IMR-90 (cell line): ENCODE measurements around the gene MMP24. TPM values are rescaled to one million over a fixed set of nuclear protein-coding genes. Genes with fewer than 3 reads are reported as not detected.

Source experiments
- ATAC-seq: fragments of 200-7000 bp; cut with Tn5 transposase; 2 replicates; pipeline ENCODE4 v1.9.1; 2020; ENCODE audit warnings: low read depth, mild to moderate bottlenecking, moderate library complexity
- BruUV-seq: library from RNA; stranded (reverse); fragments of 400-500 nt; replicated peaks from 2 replicates; lab custom pipeline; 2021; lab: Mats Ljungman, UMichigan
- CTCF ChIA-PET: fragments of 300-600 bp; formaldehyde crosslinking; extraction: SDS; loops from one replicate; lab custom pipeline; 2021; ENCODE audit warnings: antibody characterized with exemption; lab: Yijun Ruan, JAX
- POLR2A ChIA-PET: fragments of 300-600 bp; sonication (Branson Sonifier 250); formaldehyde crosslinking; loops from one replicate; lab custom pipeline; 2022; ENCODE audit warnings: antibody characterized with exemption; ENCODE audit not compliant: unreplicated experiment; lab: Charles Lee
- DNase-seq: peaks from one replicate; pipeline ENCODE4 v3.0.0; 2013
- H2AFZ ChIP-seq: replicated peaks from 2 replicates; pipeline ENCODE3; 2013; ENCODE audit warnings: low read length, mild to moderate bottlenecking; ENCODE audit not compliant: poor library complexity
- H2AK5ac ChIP-seq: 2 replicates; pipeline ENCODE4 v1.6.1; 2013; ENCODE audit warnings: low read depth, low read length, inconsistent platforms
- H2AK9ac ChIP-seq: replicated peaks from 2 replicates; pipeline ENCODE3; 2013; ENCODE audit warnings: mild to moderate bottlenecking, low read depth, low read length, moderate library complexity; ENCODE audit not compliant: poor library complexity
- H2BK120ac ChIP-seq: 2 replicates; pipeline ENCODE4 v1.6.1; 2013; ENCODE audit warnings: low read depth, low read length, inconsistent platforms
- H2BK15ac ChIP-seq: 3 replicates; pipeline ENCODE4 v1.6.1; 2013; ENCODE audit warnings: low read depth, low read length, inconsistent platforms
- H2BK20ac ChIP-seq: 2 replicates; pipeline ENCODE4 v1.6.1; 2013; ENCODE audit warnings: low read depth, mild to moderate bottlenecking, inconsistent platforms, low read length, moderate library complexity
- H2BK5ac ChIP-seq: 2 replicates; pipeline ENCODE4 v1.6.1; 2013; ENCODE audit warnings: mild to moderate bottlenecking, low read depth, low read length, inconsistent platforms; ENCODE audit not compliant: poor library complexity, severe bottlenecking
- H3K14ac ChIP-seq: replicated peaks from 2 replicates; pipeline ENCODE4 v1.6.1; 2013; ENCODE audit warnings: low read depth, low read length, inconsistent platforms
- H3K18ac ChIP-seq: 2 replicates; pipeline ENCODE4 v1.6.1; 2013; ENCODE audit warnings: low read depth, low read length, control low read depth
- H3K23ac ChIP-seq: 2 replicates; pipeline ENCODE4 v1.6.1; 2013; ENCODE audit warnings: low read depth, low read length, inconsistent platforms
- H3K27ac ChIP-seq: 2 replicates; pipeline ENCODE4 v1.5.1; 2013; ENCODE audit warnings: mild to moderate bottlenecking, control low read depth, low read length; ENCODE audit not compliant: insufficient read depth
- H3K27me3 ChIP-seq: 2 replicates; pipeline ENCODE4 v1.6.1; 2013; ENCODE audit warnings: low read length; ENCODE audit not compliant: control insufficient read depth, insufficient read depth
- H3K36me3 ChIP-seq: 2 replicates; pipeline ENCODE4 v1.6.1; 2013; ENCODE audit warnings: low read length, mixed read lengths; ENCODE audit not compliant: control insufficient read depth, insufficient read depth
- H3K4ac ChIP-seq: 2 replicates; pipeline ENCODE4 v1.6.1; 2013; ENCODE audit warnings: low read depth, low read length, inconsistent platforms
- H3K4me1 ChIP-seq: 2 replicates; pipeline ENCODE4 v1.6.1; 2013; ENCODE audit warnings: low read length, mixed read lengths; ENCODE audit not compliant: control insufficient read depth, insufficient read depth
- H3K4me2 ChIP-seq: 2 replicates; pipeline ENCODE4 v1.6.1; 2013; ENCODE audit warnings: low read depth, mild to moderate bottlenecking, control low read depth, low read length, moderate library complexity
- H3K4me3 ChIP-seq: 2 replicates; pipeline ENCODE4 v1.5.1; 2013; ENCODE audit warnings: low read depth, mild to moderate bottlenecking, control low read depth, low read length, moderate library complexity; ENCODE audit not compliant: insufficient read depth
- H3K56ac ChIP-seq: 2 replicates; pipeline ENCODE4 v1.6.1; 2013; ENCODE audit warnings: low read length, inconsistent platforms; ENCODE audit not compliant: insufficient read depth; ENCODE audit errors: extremely low read depth
- H3K79me1 ChIP-seq, 2 experiments: 2 replicates each; pipeline ENCODE4 v1.6.1; 2013; ENCODE audit warnings: low read length in 2 of 2, inconsistent platforms in 1 of 2, low read depth in 1 of 2
- H3K9ac ChIP-seq: 2 replicates; pipeline ENCODE4 v1.6.1; 2013; ENCODE audit warnings: low read depth, low read length, control low read depth
- H3K9me1 ChIP-seq: 2 replicates; pipeline ENCODE4 v1.6.1; 2013; ENCODE audit warnings: low read length, inconsistent platforms; ENCODE audit not compliant: insufficient read depth
- H3K9me3 ChIP-seq: 2 replicates; pipeline ENCODE4 v1.6.1; 2013; ENCODE audit warnings: low read length; ENCODE audit not compliant: control insufficient read depth, insufficient read depth
- H4K20me1 ChIP-seq: 2 replicates; pipeline ENCODE4 v1.6.1; 2013; ENCODE audit warnings: low read length, inconsistent platforms; ENCODE audit not compliant: insufficient read depth
- H4K5ac ChIP-seq: 2 replicates; pipeline ENCODE4 v1.6.1; 2013; ENCODE audit warnings: mild to moderate bottlenecking, low read depth, low read length, control low read depth
- H4K8ac ChIP-seq, 2 experiments: 2 replicates each; pipeline ENCODE4 v1.6.1; 2013; ENCODE audit warnings: low read depth in 2 of 2, low read length in 2 of 2, control low read depth in 1 of 2, inconsistent platforms in 1 of 2
- H4K91ac ChIP-seq: 2 replicates; pipeline ENCODE4 v1.6.1; 2013; ENCODE audit warnings: low read depth, low read length, inconsistent platforms; ENCODE audit not compliant: insufficient read depth
- BHLHE40 ChIP-seq: fragments of 150-350 bp; IDR thresholded peaks from 2 replicates; pipeline ENCODE4 v1.6.1; 2016; ENCODE audit warnings: mild to moderate bottlenecking, low read depth, low read length
- CEBPB ChIP-seq: IDR thresholded peaks from 2 replicates; pipeline ENCODE4 v1.6.1; 2012; ENCODE audit warnings: low read depth, low read length, improper control_type of control experiment
- CHD1 ChIP-seq: IDR thresholded peaks from 2 replicates; pipeline ENCODE4 v1.6.1; 2012; ENCODE audit warnings: low read depth, low read length, improper control_type of control experiment
- ELK1 ChIP-seq: fragments of 150-350 bp; IDR thresholded peaks from 2 replicates; pipeline ENCODE4 v1.6.1; 2016; ENCODE audit warnings: low read depth, mild to moderate bottlenecking, low read length, moderate library complexity, borderline replicate concordance
- FOS ChIP-seq: fragments of 150-350 bp; IDR thresholded peaks from 2 replicates; pipeline ENCODE4 v1.6.1; 2016; ENCODE audit warnings: low read depth, low read length
- MAFK ChIP-seq: IDR thresholded peaks from 2 replicates; pipeline ENCODE4 v1.6.1; 2012; ENCODE audit warnings: low read depth, low read length, improper control_type of control experiment
- MAZ ChIP-seq: IDR thresholded peaks from 2 replicates; pipeline ENCODE4 v1.6.1; 2012; ENCODE audit warnings: low read depth, mild to moderate bottlenecking, low read length, improper control_type of control experiment, moderate library complexity, borderline replicate concordance
- MXI1 ChIP-seq: IDR thresholded peaks from 2 replicates; pipeline ENCODE4 v1.6.1; 2012; ENCODE audit warnings: low read depth, mild to moderate bottlenecking, low read length, moderate library complexity, borderline replicate concordance
- NFE2L2 ChIP-seq: fragments of 150-350 bp; IDR thresholded peaks from 2 replicates; pipeline ENCODE4 v1.6.1; 2016; ENCODE audit warnings: low read depth, mild to moderate bottlenecking, low read length
- RAD21 ChIP-seq: IDR thresholded peaks from 2 replicates; pipeline ENCODE4 v1.6.1; 2012; ENCODE audit warnings: low read length, improper control_type of control experiment
- RCOR1 ChIP-seq: IDR thresholded peaks from 2 replicates; pipeline ENCODE4 v1.6.1; 2012; ENCODE audit warnings: mild to moderate bottlenecking, low read length, improper control_type of control experiment; ENCODE audit not compliant: insufficient replicate concordance
- USF2 ChIP-seq: fragments of 150-350 bp; IDR thresholded peaks from 2 replicates; pipeline ENCODE4 v1.6.1; 2017; ENCODE audit warnings: mild to moderate bottlenecking, antibody characterized with exemption, low read length, low read depth
- WGBS, 2 experiments: methylation state at CpG; one replicate each; pipeline versions ENCODE4 v1.1.5 to v1.1.7; 2013; ENCODE audit warnings: missing lambda C conversion rate in 2 of 2; ENCODE audit not compliant: insufficient read length in 1 of 2; ENCODE audit errors: extremely low coverage in 2 of 2; 5-methylcytosine and 5-hydroxymethylcytosine counted together
- dilution Hi-C: fragments of 300-500 bp; cut with HindIII; formaldehyde crosslinking; loops from one replicate; pipeline ENCODE4 v1.14.3; 2018; ENCODE audit warnings: low sequenced_read_pairs; ENCODE audit not compliant: unreplicated experiment
- in situ Hi-C: fragments of 300-500 bp; cut with MboI; formaldehyde crosslinking; loops from 3 replicates; pipeline ENCODE4 v1.14.3; 2019; ENCODE audit warnings: low sequenced_read_pairs, inconsistent platforms, mixed read lengths
- intact Hi-C: fragments of 100-400 bp; cut with micrococcal nuclease; formaldehyde crosslinking; loops from 2 replicates; pipeline ENCODE4 v1.10.0; 2022
- polyA plus RNA-seq, 3 experiments: library from polyadenylated mRNA; depleted of rRNA; stranded (reverse); fragments of >200 nt; gene quantifications; 2 replicates each; pipeline ENCODE4 v1.2.3, GENCODE V29; 2012; ENCODE audit warnings: low replicate concordance in 1 of 3
- total RNA-seq: library from RNA; depleted of rRNA; stranded (reverse); fragments of >200 nt; gene quantifications from 2 replicates; pipeline ENCODE4 v1.2.3, GENCODE V29; 2012
- TF ChIP-seq, protein P1 (sequence below): conservative IDR thresholded peaks from 2 replicates; pipeline ENCODE4 v1.5.1; 2012; ENCODE audit warnings: mild to moderate bottlenecking, low read depth, low read length, improper control_type of control experiment

Gene MMP24
- total and polyA plus RNA-seq, 2 of the 4 experiments (the other 2 are of a cell fraction): 0.36 to 0.79 TPM

- H3K9me3 ChIP-seq: no peaks in the 10 kb centered on the region
- no peak overlapping the region for H2AK9ac ChIP-seq
- no peak overlapping the region for H4K91ac ChIP-seq
- no peak overlapping the region for H3K4me3 ChIP-seq
- BruUV-seq: no TSS peak
- H2AFZ ChIP-seq: no peak overlapping the region
- peaks cover 27% of the 10 kb centered on the region for H3K27me3 ChIP-seq
- no peak overlapping the region for H4K5ac ChIP-seq
- no peak overlapping the region for H2BK120ac ChIP-seq
- H2AK5ac ChIP-seq: no peak overlapping the region
- no peak overlapping the region for H3K4me2 ChIP-seq
- intact Hi-C loops (no loop called here), in situ Hi-C loops (no loop called here), dilution Hi-C loops (no loop called here)
- no peak overlapping the region for H3K27ac ChIP-seq
- no peak overlapping the region for H4K8ac ChIP-seq
- TF ChIP-seq RAD21 (no peak), RCOR1 (no peak), USF2 (no peak), CHD1 (no peak), CEBPB (no peak), ELK1 (no peak), NFE2L2 (no peak), MXI1 (no peak), MAZ (no peak), BHLHE40 (no peak), MAFK (no peak), FOS (no peak)
- TF ChIP-seq, protein P1, sequence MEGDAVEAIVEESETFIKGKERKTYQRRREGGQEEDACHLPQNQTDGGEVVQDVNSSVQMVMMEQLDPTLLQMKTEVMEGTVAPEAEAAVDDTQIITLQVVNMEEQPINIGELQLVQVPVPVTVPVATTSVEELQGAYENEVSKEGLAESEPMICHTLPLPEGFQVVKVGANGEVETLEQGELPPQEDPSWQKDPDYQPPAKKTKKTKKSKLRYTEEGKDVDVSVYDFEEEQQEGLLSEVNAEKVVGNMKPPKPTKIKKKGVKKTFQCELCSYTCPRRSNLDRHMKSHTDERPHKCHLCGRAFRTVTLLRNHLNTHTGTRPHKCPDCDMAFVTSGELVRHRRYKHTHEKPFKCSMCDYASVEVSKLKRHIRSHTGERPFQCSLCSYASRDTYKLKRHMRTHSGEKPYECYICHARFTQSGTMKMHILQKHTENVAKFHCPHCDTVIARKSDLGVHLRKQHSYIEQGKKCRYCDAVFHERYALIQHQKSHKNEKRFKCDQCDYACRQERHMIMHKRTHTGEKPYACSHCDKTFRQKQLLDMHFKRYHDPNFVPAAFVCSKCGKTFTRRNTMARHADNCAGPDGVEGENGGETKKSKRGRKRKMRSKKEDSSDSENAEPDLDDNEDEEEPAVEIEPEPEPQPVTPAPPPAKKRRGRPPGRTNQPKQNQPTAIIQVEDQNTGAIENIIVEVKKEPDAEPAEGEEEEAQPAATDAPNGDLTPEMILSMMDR: no peak
- CTCF ChIA-PET: no interaction called here
- ATAC-seq: no peak
- DNase-seq: no peak
- H3K18ac ChIP-seq: no peak overlapping the region
- H3K4me1 ChIP-seq: peaks cover 6% of the 10 kb centered on the region; the same call in 1 of the 2 replicates
- POLR2A ChIA-PET: no interaction called here
- WGBS, 2 experiments: 79% methylated on average over 2 of the region's 5 CpGs; no CpG with 5 or more reads in 1 of the 2 experiments
- no peak overlapping the region for H2BK5ac ChIP-seq
- H3K9ac ChIP-seq: no peak overlapping the region
- no peak overlapping the region for H3K4ac ChIP-seq
- H3K56ac ChIP-seq: no peak overlapping the region
- peaks cover 3% of the 10 kb centered on the region; the same call in 1 of the 2 replicates for H3K9me1 ChIP-seq
- H3K14ac ChIP-seq: no peak overlapping the region
- H2BK15ac ChIP-seq: no peak overlapping the region
- no peak overlapping the region for H2BK20ac ChIP-seq
- peaks cover 8% of the 10 kb centered on the region; the same call in 1 of the 2 replicates for H4K20me1 ChIP-seq
- no peak overlapping the region for H3K23ac ChIP-seq
- no peaks in the 10 kb centered on the region for H3K36me3 ChIP-seq
- no peaks in the 10 kb centered on the region for H3K79me1 ChIP-seq
Observed at GRCh38 chr20:35223941-35224340, 2.5 kb upstream of the MMP24 start.
